Measurements from ENCODE around the gene METTL21C.

METTL21C gene

DNA sequence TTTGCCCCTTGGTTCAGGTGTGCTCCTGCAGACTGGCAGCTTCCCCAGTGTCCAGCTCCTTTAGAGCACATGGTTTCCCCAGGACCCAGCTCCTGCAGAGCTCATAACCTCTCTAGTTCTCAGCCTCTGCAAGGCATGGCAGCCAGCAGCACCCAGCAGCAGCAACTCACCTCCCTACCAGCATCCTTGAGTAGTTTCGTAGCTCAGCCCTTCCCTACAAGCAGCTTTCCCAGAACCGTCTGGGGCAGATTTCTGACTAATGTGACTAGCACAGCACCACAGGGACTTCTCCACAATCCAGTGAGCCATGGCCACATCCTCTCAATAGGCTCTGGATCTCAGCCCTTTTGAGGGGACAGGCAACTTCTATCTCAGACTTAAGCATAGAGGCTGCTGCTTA, 14.1 kb upstream of the METTL21C start:
- no peaks in the 10 kb centered on the region for H3K27me3 ChIP-seq (ENCODE audit: control insufficient read depth, insufficient read depth, low read length)
- H3K4me1 ChIP-seq (ENCODE audit: control insufficient read depth, insufficient read depth, low read length) = no peaks in the 10 kb centered on the region
- H3K9me3 ChIP-seq (ENCODE audit: control insufficient read depth, insufficient read depth, low read depth, low read length) = no peaks in the 10 kb centered on the region
- H3K4me3 ChIP-seq (ENCODE audit: low read depth, low read length) = no peak overlapping the region
- H3K36me3 ChIP-seq (ENCODE audit: control insufficient read depth, insufficient read depth, low read length) = no peaks in the 10 kb centered on the region
- H3K9ac ChIP-seq (ENCODE audit: low read length) = no peak overlapping the region
- no peak overlapping the region for H3K27ac ChIP-seq (ENCODE audit: low read depth, low read length)

DNA sequence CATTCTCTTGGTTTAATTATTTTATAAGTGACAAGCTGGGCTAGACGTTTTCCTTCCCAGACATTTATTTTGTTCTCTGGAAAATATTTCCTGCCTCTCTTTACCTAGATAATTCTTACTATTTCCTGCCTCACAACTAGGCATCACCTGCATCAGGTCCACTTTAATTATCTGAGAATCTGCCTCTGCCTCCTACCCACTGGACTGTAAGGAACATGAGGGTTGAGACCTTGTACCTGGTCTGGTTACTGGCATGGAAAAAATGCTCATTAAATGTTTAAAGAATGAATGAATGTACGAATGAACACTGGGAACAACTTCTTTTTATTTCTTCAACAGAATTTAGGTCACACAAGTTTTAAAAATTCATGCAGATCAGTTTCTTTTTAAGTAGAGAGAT, 13.4 kb upstream of the METTL21C start:
- Histone ChIP-seq H3K27me3 (ENCODE audit: control insufficient read depth, insufficient read depth, low read length) (no peaks in the 10 kb centered on the region), H3K27ac (ENCODE audit: low read depth, low read length) (no peak overlapping the region)

DNA sequence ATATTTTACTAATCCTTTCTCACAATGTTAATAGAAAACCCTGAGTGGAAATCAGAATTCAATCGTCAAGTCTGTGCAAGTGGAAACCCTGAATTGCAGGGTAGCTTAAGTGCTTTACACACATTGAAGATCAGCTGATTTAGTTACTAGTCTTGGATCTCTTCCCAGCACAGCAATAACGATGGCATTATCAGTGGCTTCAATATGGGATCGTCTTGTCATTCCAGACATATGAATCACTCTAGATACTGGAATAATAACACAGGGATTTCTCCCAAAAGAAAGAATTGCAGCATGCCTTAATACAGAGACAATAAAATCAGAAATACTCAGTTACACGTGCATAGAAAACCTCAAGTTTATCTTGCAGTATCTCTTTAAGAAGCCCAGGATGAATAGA, 12.6 kb upstream of the METTL21C start:
- no peaks in the 10 kb centered on the region for H3K4me1 ChIP-seq (ENCODE audit: control insufficient read depth, insufficient read depth, low read length)
- H3K9ac ChIP-seq (ENCODE audit: low read length) = no peak overlapping the region
- H3K9me3 ChIP-seq (ENCODE audit: control insufficient read depth, insufficient read depth, low read depth, low read length) = no peaks in the 10 kb centered on the region
- no peak overlapping the region for H3K4me3 ChIP-seq (ENCODE audit: low read depth, low read length)
- no peaks in the 10 kb centered on the region for H3K27me3 ChIP-seq (ENCODE audit: control insufficient read depth, insufficient read depth, low read length)
- no peaks in the 10 kb centered on the region for H3K36me3 ChIP-seq (ENCODE audit: control insufficient read depth, insufficient read depth, low read length)
- no peak overlapping the region for H3K27ac ChIP-seq (ENCODE audit: low read depth, low read length)

More for the DNA sequence above, 13.4 kb upstream of the METTL21C start:
- H3K36me3 ChIP-seq (ENCODE audit: control insufficient read depth, insufficient read depth, low read length) = no peaks in the 10 kb centered on the region
- H3K9ac ChIP-seq (ENCODE audit: low read length) = no peak overlapping the region
- no peak overlapping the region for H3K4me3 ChIP-seq (ENCODE audit: low read depth, low read length)
- H3K9me3 ChIP-seq (ENCODE audit: control insufficient read depth, insufficient read depth, low read depth, low read length) = no peaks in the 10 kb centered on the region
- H3K4me1 ChIP-seq (ENCODE audit: control insufficient read depth, insufficient read depth, low read length) = no peaks in the 10 kb centered on the region

DNA sequence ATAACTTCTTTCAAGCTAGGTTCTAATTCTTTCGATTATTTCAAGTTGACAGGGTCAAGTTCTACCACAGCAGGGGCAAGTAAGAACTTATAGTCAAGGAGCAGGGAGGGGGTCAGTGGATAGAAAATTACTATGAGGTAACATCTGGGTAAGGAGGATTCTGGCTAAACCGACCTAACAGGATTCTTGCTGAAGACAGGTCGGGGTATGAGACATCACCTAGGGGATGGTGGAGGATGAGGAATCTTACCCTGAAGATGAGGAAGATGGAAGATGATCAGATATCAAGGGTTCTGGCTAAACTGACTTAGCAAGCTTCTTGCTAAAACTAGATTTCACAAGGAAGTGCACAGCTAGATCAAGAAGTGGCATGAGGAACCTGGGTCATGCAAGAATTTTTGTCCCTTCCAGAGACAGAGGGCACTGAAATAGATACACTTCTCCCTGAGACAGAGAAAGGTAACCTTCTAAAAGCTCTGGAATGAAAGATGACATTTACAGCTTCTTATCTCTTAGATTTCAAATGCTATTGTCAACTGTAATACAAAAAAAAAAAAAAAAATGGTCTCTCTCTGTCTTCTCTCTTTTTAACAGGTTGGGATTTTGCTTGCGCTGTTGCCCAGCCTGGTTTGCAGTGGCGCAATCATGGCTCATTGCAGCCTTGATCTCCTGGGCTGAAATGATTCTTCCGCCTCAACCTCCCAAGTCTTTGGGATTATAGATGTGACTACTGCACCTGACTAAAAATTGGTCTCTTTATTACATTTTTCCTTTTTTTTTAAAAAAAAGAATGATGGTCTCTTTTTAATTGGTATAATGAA, 9.6 kb upstream of the METTL21C start:
- 0 out of 2 replicates have a peak, but pooled peaks cover 4% of the 10 kb centered on the region for H3K4me1 ChIP-seq (ENCODE audit: control insufficient read depth, insufficient read depth, low read length)
- H3K4me3 ChIP-seq (ENCODE audit: low read depth, low read length) = no peak overlapping the region
- H3K27me3 ChIP-seq (ENCODE audit: control insufficient read depth, insufficient read depth, low read length) = no peaks in the 10 kb centered on the region
- no peaks in the 10 kb centered on the region for H3K9me3 ChIP-seq (ENCODE audit: control insufficient read depth, insufficient read depth, low read depth, low read length)
- no peaks in the 10 kb centered on the region for H3K36me3 ChIP-seq (ENCODE audit: control insufficient read depth, insufficient read depth, low read length)
- no peak overlapping the region for H3K27ac ChIP-seq (ENCODE audit: low read depth, low read length)
- no peak overlapping the region for H3K9ac ChIP-seq (ENCODE audit: low read length)

DNA sequence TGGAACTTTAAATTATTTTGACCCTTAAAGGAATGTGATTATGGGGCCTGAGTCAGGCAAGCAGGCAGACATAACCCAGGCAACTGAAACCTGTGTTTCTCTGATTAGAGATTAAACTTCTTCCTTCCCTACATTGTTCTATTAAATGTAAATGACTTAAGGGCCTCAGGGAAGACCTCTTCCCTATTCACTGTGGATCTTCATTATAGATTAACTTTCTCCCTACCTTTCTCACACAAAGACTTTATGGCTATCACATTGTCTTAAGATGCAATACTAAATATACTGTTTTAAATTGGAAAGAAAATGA, 8.8 kb upstream of the METTL21C start:
- Histone ChIP-seq H3K9ac (ENCODE audit: low read length) (no peak overlapping the region), H3K4me3 (ENCODE audit: low read depth, low read length) (no peak overlapping the region), H3K27me3 (ENCODE audit: control insufficient read depth, insufficient read depth, low read length) (no peaks in the 10 kb centered on the region), H3K4me1 (ENCODE audit: control insufficient read depth, insufficient read depth, low read length) (0 out of 2 replicates have a peak, but pooled peaks cover 4% of the 10 kb centered on the region), H3K36me3 (ENCODE audit: control insufficient read depth, insufficient read depth, low read length) (no peaks in the 10 kb centered on the region), H3K27ac (ENCODE audit: low read depth, low read length) (no peak overlapping the region), H3K9me3 (ENCODE audit: control insufficient read depth, insufficient read depth, low read depth, low read length) (peaks cover 4% of the 10 kb centered on the region; the same call in 1 of the 2 replicates)

DNA sequence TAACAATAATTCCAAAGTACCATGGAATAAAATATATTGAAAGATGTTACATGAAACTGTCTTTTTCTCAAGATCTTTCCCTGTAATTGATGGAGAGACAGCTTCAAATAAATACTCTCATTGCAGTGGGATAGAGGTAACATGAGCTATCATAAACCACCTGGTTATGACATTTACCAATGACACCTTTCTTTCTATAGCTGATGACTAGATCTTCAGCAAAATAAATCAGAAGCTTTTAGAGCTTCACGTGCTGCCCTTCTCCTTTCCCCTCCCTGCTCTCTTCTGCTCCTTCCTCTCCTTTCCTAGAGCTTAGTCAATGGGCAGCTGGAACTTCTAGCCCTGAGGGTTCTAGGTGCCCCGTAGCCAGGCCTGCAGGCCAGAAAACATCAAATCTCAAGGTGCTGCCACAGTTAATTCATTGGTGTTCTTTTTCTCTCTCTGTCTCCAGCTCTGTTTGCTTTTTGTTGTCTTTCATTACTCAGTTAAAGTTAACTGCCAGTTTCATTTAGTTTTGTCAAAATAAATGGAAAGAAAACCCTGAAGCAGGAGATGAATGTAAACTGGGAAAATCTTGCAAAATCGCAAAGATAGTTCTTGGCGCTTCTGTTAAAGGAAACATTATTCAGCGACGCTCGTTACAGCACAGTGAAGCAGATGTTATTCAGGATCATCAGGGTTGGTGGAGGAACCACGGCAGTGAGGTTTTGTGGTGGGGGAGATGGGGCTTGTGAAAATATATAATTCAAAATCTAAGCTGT, 8.3 kb upstream of the METTL21C start:
- Histone ChIP-seq H3K27me3 (ENCODE audit: control insufficient read depth, insufficient read depth, low read length) (no peaks in the 10 kb centered on the region), H3K9me3 (ENCODE audit: control insufficient read depth, insufficient read depth, low read depth, low read length) (peaks cover 8% of the 10 kb centered on the region; the same call in 1 of the 2 replicates), H3K36me3 (ENCODE audit: control insufficient read depth, insufficient read depth, low read length) (no peaks in the 10 kb centered on the region), H3K27ac (ENCODE audit: low read depth, low read length) (no peak overlapping the region), H3K4me1 (ENCODE audit: control insufficient read depth, insufficient read depth, low read length) (0 out of 2 replicates have a peak, but pooled peaks cover 4% of the 10 kb centered on the region), H3K4me3 (ENCODE audit: low read depth, low read length) (no peak overlapping the region), H3K9ac (ENCODE audit: low read length) (no peak overlapping the region)

- peaks cover 8% of the 10 kb centered on the region; the same call in 1 of the 2 replicates for H3K9me3 ChIP-seq (ENCODE audit: control insufficient read depth, insufficient read depth, low read depth, low read length)
- no peak overlapping the region for H3K9ac ChIP-seq (ENCODE audit: low read length)
- H3K27me3 ChIP-seq (ENCODE audit: control insufficient read depth, insufficient read depth, low read length) = no peaks in the 10 kb centered on the region
- 0 out of 2 replicates have a peak, but pooled peaks cover 4% of the 10 kb centered on the region for H3K4me1 ChIP-seq (ENCODE audit: control insufficient read depth, insufficient read depth, low read length)
- H3K36me3 ChIP-seq (ENCODE audit: control insufficient read depth, insufficient read depth, low read length) = no peaks in the 10 kb centered on the region
- no peak overlapping the region for H3K27ac ChIP-seq (ENCODE audit: low read depth, low read length)
- H3K4me3 ChIP-seq (ENCODE audit: low read depth, low read length) = no peak overlapping the region
Measured at GRCh38 chr13:102701331-102701730, 6.5 kb upstream of the METTL21C start.

- H3K27ac ChIP-seq (ENCODE audit: low read depth, low read length) = no peak overlapping the region
- no peaks in the 10 kb centered on the region for H3K27me3 ChIP-seq (ENCODE audit: control insufficient read depth, insufficient read depth, low read length)
- H3K4me1 ChIP-seq (ENCODE audit: control insufficient read depth, insufficient read depth, low read length) = 0 out of 2 replicates have a peak, but pooled peaks cover 4% of the 10 kb centered on the region
- H3K9me3 ChIP-seq (ENCODE audit: control insufficient read depth, insufficient read depth, low read depth, low read length) = peaks cover 8% of the 10 kb centered on the region; the same call in 1 of the 2 replicates
- no peak overlapping the region for H3K4me3 ChIP-seq (ENCODE audit: low read depth, low read length)
- no peak overlapping the region for H3K9ac ChIP-seq (ENCODE audit: low read length)
- H3K36me3 ChIP-seq (ENCODE audit: control insufficient read depth, insufficient read depth, low read length) = no peaks in the 10 kb centered on the region
Measured at GRCh38 chr13:102700088-102701031, 5.5 kb upstream of the METTL21C start.

DNA sequence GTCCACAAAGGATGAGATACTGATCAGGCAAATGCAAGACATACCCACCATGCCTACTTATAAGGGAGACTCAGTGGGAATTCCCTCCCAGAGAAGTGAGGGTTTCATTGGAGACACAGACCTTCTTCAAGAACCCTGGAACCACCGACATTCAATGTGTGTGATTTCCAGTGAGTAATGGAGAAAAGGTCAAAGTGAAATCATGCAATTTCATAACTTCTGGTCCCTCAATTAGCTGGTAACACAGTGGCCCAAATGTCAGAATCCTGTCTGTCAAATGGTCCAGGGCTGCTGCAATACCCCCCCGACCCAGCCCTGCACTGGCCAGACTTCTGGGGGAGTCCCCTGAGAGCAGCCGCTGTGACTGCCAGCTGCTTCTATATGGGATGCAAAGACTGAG, 4.7 kb upstream of the METTL21C start:
- Histone ChIP-seq H3K9me3 (ENCODE audit: control insufficient read depth, insufficient read depth, low read depth, low read length) (peaks cover 8% of the 10 kb centered on the region; the same call in 1 of the 2 replicates), H3K4me1 (ENCODE audit: control insufficient read depth, insufficient read depth, low read length) (0 out of 2 replicates have a peak, but pooled peaks cover 4% of the 10 kb centered on the region), H3K9ac (ENCODE audit: low read length) (no peak overlapping the region), H3K27ac (ENCODE audit: low read depth, low read length) (no peak overlapping the region), H3K36me3 (ENCODE audit: control insufficient read depth, insufficient read depth, low read length) (no peaks in the 10 kb centered on the region), H3K4me3 (ENCODE audit: low read depth, low read length) (no peak overlapping the region), H3K27me3 (ENCODE audit: control insufficient read depth, insufficient read depth, low read length) (no peaks in the 10 kb centered on the region)

DNA sequence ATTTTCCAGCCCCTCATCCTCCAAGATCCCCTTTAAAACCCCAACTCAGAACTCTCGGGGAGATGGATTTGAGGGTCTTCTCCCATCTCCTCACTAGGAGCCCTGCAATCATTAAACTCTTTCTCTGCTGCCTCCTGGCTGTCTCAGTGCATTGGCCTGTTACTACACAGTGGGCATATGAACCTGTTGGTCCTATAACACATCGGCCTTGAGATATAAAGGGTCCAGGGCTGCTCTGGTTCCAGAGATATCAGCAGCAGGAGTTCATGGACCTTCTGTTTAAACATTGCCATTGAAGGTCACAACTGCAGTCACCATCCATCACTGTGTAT, 3.8 kb upstream of the METTL21C start:
- Histone ChIP-seq H3K9ac (ENCODE audit: low read length) (no peak overlapping the region), H3K4me3 (ENCODE audit: low read depth, low read length) (no peak overlapping the region), H3K9me3 (ENCODE audit: control insufficient read depth, insufficient read depth, low read depth, low read length) (peaks cover 8% of the 10 kb centered on the region; the same call in 1 of the 2 replicates), H3K27ac (ENCODE audit: low read depth, low read length) (no peak overlapping the region), H3K4me1 (ENCODE audit: control insufficient read depth, insufficient read depth, low read length) (0 out of 2 replicates have a peak, but pooled peaks cover 4% of the 10 kb centered on the region), H3K36me3 (ENCODE audit: control insufficient read depth, insufficient read depth, low read length) (no peaks in the 10 kb centered on the region), H3K27me3 (ENCODE audit: control insufficient read depth, insufficient read depth, low read length) (no peaks in the 10 kb centered on the region)

Data from HUES6 (cell line).